Uterus (tissue), 4 donors: ENCODE results near the gene RNF41. TPM values are rescaled to one million over a fixed set of nuclear protein-coding genes. Genes with fewer than 3 reads are reported as not detected.
A peak's percentile ranks its signal among the peaks of the same experiment; 100 is the strongest.

Experiments
- DNase-seq, 2 donors: peaks; one replicate each; pipeline ENCODE4 v3.0.0-alpha.2; 2019 to 2020
- H3K27ac ChIP-seq, 2 donors: fragments of 200-600 bp; sonication (generic); 1 replicate in 1 of 2; 2 replicates in 1 of 2; pipeline ENCODE4 v1.5.1; 2016 to 2018
- H3K27me3 ChIP-seq, 2 donors: fragments of 200-600 bp; sonication (generic); one replicate each; pipeline ENCODE4 v1.5.1; 2018 to 2019; ENCODE audit warnings: control low read depth in 1 of 2
- H3K36me3 ChIP-seq, 2 donors: fragments of 200-600 bp; sonication (generic); one replicate each; pipeline ENCODE4 v1.5.1; 2019; ENCODE audit warnings: control low read depth in 1 of 2
- H3K4me1 ChIP-seq, 2 donors: fragments of 200-600 bp; sonication (generic); one replicate each; pipeline ENCODE4 v1.5.1; 2018 to 2019; ENCODE audit warnings: control low read depth in 1 of 2
- H3K4me3 ChIP-seq, 2 donors: fragments of 200-600 bp; sonication (generic); 1 replicate in 1 of 2; 2 replicates in 1 of 2; pipeline ENCODE4 v1.5.1; 2018 to 2019; ENCODE audit warnings: mild to moderate bottlenecking in 1 of 2
- H3K9me3 ChIP-seq, 2 donors: fragments of 200-600 bp; sonication (generic); one replicate each; pipeline ENCODE4 v1.5.1; 2019; ENCODE audit warnings: control low read depth in 1 of 2
- POLR2A ChIP-seq, 2 donors: fragments of 450-650 bp; IDR thresholded peaks; one replicate each; pipeline ENCODE4 v1.6.1; 2016; ENCODE audit warnings: antibody characterized with exemption in 2 of 2, mild to moderate bottlenecking in 1 of 2, moderate library complexity in 1 of 2
- intact Hi-C: fragments of 100-400 bp; cut with DNase I; formaldehyde crosslinking; loops from one replicate; pipeline ENCODE4 v1.15.1; 2023; ENCODE audit warnings: low total_unique reads
- total RNA-seq, 4 donors: library from RNA; depleted of rRNA in 3 of 4; stranded (reverse); fragments of >200 nt in 3 of 4; gene quantifications; one replicate each; pipeline versions ENCODE4 v1.1.0 to v1.2.4, GENCODE V29; 2014 to 2023
- TF ChIP-seq, protein P1 (sequence below), 4 experiments: fragments of 200-600 bp in 2 of 4; fragments of 450-650 bp in 2 of 4; sonication (generic) in 2 of 4; IDR thresholded peaks; one replicate each; pipeline ENCODE4 v1.5.1; 2016 to 2019; ENCODE audit warnings: antibody characterized with exemption in 4 of 4, mild to moderate bottlenecking in 2 of 4, moderate library complexity in 1 of 4
- donor health status: DM: yes; HTN: yes; CAD: no.

RNF41 gene
- total RNA-seq, 4 donors from 2014 or later: 40.3 to 84.8 (median 58.0) TPM

DNA sequence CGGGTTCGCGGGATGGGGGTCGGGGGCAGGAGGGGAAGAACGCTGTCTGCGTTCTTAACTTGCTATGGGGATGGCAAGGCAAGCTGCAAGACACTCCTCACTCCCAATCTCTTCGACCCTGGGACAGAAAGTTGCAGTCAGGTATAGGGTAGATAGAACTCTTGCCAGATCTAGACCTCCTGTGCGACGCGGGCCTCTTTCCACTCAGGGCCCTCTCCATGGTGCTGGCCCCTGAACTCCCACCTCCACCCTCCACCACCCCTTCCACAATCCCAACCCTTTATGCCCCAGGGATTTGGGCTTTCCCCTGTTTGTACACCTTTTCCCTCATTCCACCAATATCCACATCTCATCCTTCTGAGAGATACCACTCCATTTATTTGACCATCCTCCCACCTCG, 3.2 kb upstream of the RNF41 start:
- intact Hi-C loops: loop anchor here (5.0 kb wide), 1 partner anchor 108 kb away; the partner anchor contains the start of genes RPL41 and ZC3H10
- TF ChIP-seq, protein P1, sequence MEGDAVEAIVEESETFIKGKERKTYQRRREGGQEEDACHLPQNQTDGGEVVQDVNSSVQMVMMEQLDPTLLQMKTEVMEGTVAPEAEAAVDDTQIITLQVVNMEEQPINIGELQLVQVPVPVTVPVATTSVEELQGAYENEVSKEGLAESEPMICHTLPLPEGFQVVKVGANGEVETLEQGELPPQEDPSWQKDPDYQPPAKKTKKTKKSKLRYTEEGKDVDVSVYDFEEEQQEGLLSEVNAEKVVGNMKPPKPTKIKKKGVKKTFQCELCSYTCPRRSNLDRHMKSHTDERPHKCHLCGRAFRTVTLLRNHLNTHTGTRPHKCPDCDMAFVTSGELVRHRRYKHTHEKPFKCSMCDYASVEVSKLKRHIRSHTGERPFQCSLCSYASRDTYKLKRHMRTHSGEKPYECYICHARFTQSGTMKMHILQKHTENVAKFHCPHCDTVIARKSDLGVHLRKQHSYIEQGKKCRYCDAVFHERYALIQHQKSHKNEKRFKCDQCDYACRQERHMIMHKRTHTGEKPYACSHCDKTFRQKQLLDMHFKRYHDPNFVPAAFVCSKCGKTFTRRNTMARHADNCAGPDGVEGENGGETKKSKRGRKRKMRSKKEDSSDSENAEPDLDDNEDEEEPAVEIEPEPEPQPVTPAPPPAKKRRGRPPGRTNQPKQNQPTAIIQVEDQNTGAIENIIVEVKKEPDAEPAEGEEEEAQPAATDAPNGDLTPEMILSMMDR (IDR thresholded peaks at IDR 0.05): no peak
- no peak for TF ChIP-seq POLR2A (IDR thresholded peaks at IDR 0.05)
- Histone ChIP-seq H3K27me3 (no peaks in the 10 kb centered on the region), H3K4me3 (peak overlapping the region; percentile 59 to 60), H3K36me3 (no peaks in the 10 kb centered on the region), H3K9me3 (no peaks in the 10 kb centered on the region), H3K4me1 (peaks cover 3 to 8% of the 10 kb centered on the region in 2 donors), H3K27ac (peak overlapping the region; percentile 87 to 99)
- DNase-seq: no peak

DNA sequence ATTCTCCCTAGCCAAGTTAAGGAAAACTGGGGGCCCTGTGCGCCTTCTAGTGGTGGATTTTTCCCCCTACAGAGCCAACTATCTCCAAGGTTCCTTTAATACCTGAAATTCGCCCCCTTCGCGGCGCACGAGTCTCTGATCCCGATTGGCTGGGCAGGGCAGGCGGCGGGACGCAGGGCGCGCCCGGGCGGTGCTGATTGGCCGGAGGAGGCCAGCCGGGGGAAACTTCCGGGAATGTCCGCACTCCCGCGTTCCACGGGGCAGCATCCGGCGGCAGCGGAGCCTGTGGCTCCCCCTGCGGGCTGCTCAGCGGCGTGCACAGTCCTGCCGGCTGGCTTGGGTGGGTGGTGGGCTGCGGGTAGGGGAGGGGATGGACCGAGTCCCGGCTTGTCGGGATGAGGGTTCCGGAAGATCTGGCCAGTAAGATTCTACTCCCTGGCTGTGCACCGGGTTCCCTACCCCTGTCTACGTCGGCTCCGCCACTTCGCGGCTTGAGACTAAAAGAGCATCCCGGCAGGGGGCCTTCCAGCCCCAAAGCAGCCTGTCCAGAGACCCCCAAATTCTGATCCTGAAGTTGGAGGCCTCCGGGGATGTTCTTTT, 2.5 kb upstream of the RNF41 start, which contains the start of gene NABP2:
NABP2 (plus strand) TSS at position 241 of the 600 bp plus-strand sequence. CDS start 515 bp downstream, outside the sequence.
- Histone ChIP-seq H3K9me3 (no peaks in the 10 kb centered on the region), H3K36me3 (no peaks in the 10 kb centered on the region), H3K4me3 (peak within 1 kb of the TSS; percentile 59 to 60), H3K27ac (peak within 1 kb of the TSS; percentile 98 to 99), H3K27me3 (no peaks in the 10 kb centered on the region), H3K4me1 (peaks cover 8% of the 10 kb centered on the region in 2 donors)
- intact Hi-C loops: loop anchor here (5.0 kb wide), 1 partner anchor 107 kb away; the partner anchor contains the start of genes RPL41 and ZC3H10
- peak; percentile 98 for DNase-seq
- TF ChIP-seq, protein P1 (IDR thresholded peaks at IDR 0.05): peak; percentile 84 to 98 (median 94)
- TF ChIP-seq POLR2A (IDR thresholded peaks at IDR 0.05): peak; percentile 51 to 60

DNA sequence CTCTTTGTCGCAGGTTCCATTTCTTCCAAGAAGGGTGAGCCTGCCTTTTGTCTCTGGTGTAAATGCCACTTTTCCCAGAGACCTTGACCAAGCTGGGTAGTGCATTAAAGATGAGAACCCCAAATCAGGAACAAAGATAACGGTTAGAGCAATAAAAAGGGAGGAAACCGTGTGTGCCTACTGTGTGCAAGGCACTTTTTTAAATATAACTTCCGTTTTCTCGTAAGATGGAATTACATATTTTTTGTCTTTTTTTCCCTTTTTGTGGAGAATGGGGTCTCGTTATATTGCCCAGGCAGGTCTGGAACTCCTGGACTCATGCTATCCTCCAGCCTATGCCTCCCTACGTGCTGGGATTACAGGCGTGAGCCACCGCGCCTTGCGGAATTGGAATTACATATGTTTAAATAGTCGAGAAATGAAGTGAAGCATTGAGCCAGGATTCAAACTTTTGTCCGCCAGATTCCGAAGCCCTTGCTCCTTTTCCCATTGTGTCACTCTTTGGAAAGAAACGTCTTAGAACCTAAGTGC, 1.9 kb upstream of the RNF41 start:
- peaks cover 8% of the 10 kb centered on the region in 2 donors for H3K4me1 ChIP-seq
- no peak for DNase-seq
- intact Hi-C loops: loop anchor here (5.0 kb wide), 1 partner anchor 106 kb away; the partner anchor contains the start of genes RPL41 and ZC3H10
- no peaks in the 10 kb centered on the region for H3K27me3 ChIP-seq
- H3K36me3 ChIP-seq: no peaks in the 10 kb centered on the region
- H3K27ac ChIP-seq: peak overlapping the region; percentile 98 to 99
- no peaks in the 10 kb centered on the region for H3K9me3 ChIP-seq
- TF ChIP-seq POLR2A (IDR thresholded peaks at IDR 0.05): no peak
- TF ChIP-seq, protein P1 (IDR thresholded peaks at IDR 0.05): no peak
- H3K4me3 ChIP-seq: peak overlapping the region in 1 of 2 donors; percentile 10

DNA sequence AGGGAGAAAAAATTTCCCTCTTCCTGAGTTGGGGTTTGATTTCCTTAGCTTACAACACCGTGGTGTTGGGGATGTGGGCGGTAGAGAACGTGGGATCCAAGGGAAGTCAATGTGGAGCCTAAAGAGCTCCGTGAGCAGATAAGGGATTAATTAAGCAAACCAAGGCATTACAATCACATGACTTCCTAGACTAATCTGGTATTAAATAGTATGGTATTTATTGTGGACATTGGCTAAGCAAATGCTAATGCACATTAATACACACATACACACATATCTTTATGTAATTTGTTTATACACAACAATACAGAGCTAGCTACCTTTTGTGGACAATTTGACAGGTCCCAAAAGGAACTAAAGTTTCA, 791 bp upstream of the RNF41 start:
- no peak for DNase-seq
- Histone ChIP-seq H3K4me1 (peaks cover 8% of the 10 kb centered on the region in 2 donors), H3K27ac (peak overlapping the region; percentile 98 to 99), H3K9me3 (no peaks in the 10 kb centered on the region), H3K4me3 (peak overlapping the region; percentile 74 to 77), H3K27me3 (no peaks in the 10 kb centered on the region), H3K36me3 (no peaks in the 10 kb centered on the region)
- intact Hi-C loops: loop anchor here (5.0 kb wide), 1 partner anchor 105 kb away; the partner anchor contains the start of genes RPL41 and ZC3H10
- TF ChIP-seq, protein P1 (IDR thresholded peaks at IDR 0.05): no peak
- TF ChIP-seq POLR2A (IDR thresholded peaks at IDR 0.05): no peak

DNA sequence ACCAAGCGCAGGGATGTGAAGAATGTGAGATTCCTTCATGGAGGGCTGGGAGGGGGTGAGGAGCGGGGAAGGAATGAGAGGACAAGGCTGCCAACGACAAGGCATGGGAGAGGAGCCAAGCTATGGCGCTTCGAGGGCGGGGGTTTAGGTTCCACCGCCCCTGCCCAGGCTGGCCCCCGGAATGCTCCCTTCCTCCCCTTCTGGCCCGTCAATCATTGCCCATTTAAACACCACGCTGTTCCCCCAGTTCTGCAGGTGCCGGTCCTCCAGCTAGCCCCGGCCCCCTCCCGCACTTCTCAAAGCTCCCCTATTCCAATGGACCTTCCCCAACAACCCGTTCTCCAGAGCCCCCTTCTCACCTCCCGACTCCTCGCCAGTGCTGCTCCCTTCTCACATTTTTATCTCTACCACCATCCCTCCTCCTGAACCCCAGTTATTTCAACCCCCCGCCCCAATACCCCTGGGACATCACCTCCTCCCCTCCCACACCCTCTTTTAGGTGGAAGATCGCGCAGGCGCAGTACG, 428 bp downstream of the RNF41 start:
- intact Hi-C loops: loop anchor here (5.0 kb wide), 1 partner anchor 104 kb away; the partner anchor contains the start of genes RPL41 and ZC3H10

More for the DNA sequence above, 428 bp downstream of the RNF41 start:
- H3K9me3 ChIP-seq: no peaks in the 10 kb centered on the region
- peaks cover 8% of the 10 kb centered on the region in 2 donors for H3K4me1 ChIP-seq
- peak overlapping the region; percentile 74 to 77 for H3K4me3 ChIP-seq
- peak overlapping the region; percentile 98 to 99 for H3K27ac ChIP-seq
- H3K27me3 ChIP-seq: no peaks in the 10 kb centered on the region
- no peaks in the 10 kb centered on the region for H3K36me3 ChIP-seq
- no peak for TF ChIP-seq POLR2A (IDR thresholded peaks at IDR 0.05)
- TF ChIP-seq, protein P1 (IDR thresholded peaks at IDR 0.05): no peak
- peak; percentile 62 to 70 for DNase-seq
